HG02973 (cell line): Measurements from ENCODE around the gene BICD1.

Experiments used
- ATAC-seq: cut with Tn5 transposase; IDR thresholded peaks from one replicate; pipeline ENCODE4 v1.9.1; 2021; ENCODE audit warnings: moderate library complexity; ENCODE audit not compliant: unreplicated experiment

The BICD1 gene

GRCh38 chr12:32240831-32241230 is 134.2 kb downstream of the BICD1 start:
- no peak for ATAC-seq

- no peak for ATAC-seq
Observed at GRCh38 chr12:32242641-32243040, 136.0 kb downstream of the BICD1 start.

GRCh38 chr12:32248441-32249140 is 141.9 kb downstream of the BICD1 start:
- no peak for ATAC-seq

- no peak for ATAC-seq
Observed at GRCh38 chr12:32249777-32250176, 143.1 kb downstream of the BICD1 start.

- ATAC-seq, result no peak
Observed at GRCh38 chr12:32252199-32253073, 145.8 kb downstream of the BICD1 start.

- ATAC-seq, result no peak
Observed at GRCh38 chr12:32253154-32253790, 146.6 kb downstream of the BICD1 start.

GRCh38 chr12:32254260-32254956 is 147.8 kb downstream of the BICD1 start:
- no peak for ATAC-seq

GRCh38 chr12:32255588-32255987 is 148.9 kb downstream of the BICD1 start:
- ATAC-seq, result no peak

- no peak for ATAC-seq
Observed at GRCh38 chr12:32257695-32258496, 151.2 kb downstream of the BICD1 start.

GRCh38 chr12:32260696-32261095 is 154.0 kb downstream of the BICD1 start:
- no peak for ATAC-seq

- no peak for ATAC-seq
Observed at GRCh38 chr12:32261638-32262037, 155.0 kb downstream of the BICD1 start.

- ATAC-seq, result no peak
Observed at GRCh38 chr12:32264961-32265360, 158.3 kb downstream of the BICD1 start.

- no peak for ATAC-seq
Observed at GRCh38 chr12:32265456-32265855, 158.8 kb downstream of the BICD1 start.

GRCh38 chr12:32265951-32266350 is 159.3 kb downstream of the BICD1 start:
- peak; percentile 51 for ATAC-seq

- no peak for ATAC-seq
Observed at GRCh38 chr12:32266756-32267155, 160.1 kb downstream of the BICD1 start.

GRCh38 chr12:32270818-32271710 is 164.4 kb downstream of the BICD1 start:
- ATAC-seq, result no peak

GRCh38 chr12:32272465-32272864 is 165.8 kb downstream of the BICD1 start:
- no peak for ATAC-seq

- ATAC-seq, result peak; percentile 59
Observed at GRCh38 chr12:32273063-32273522, 166.4 kb downstream of the BICD1 start.

GRCh38 chr12:32273712-32274111 is 167.1 kb downstream of the BICD1 start:
- ATAC-seq, result peak; percentile 75
